HepG2 (cell line): ENCODE data around the gene CGREF1. TPM values are rescaled to one million over a fixed set of nuclear protein-coding genes. Genes with fewer than 3 reads are reported as not detected.

ENCODE experiments used
- AFF4 ChIP-seq: sonication (generic); formaldehyde crosslinking; IDR thresholded peaks from 2 replicates; pipeline ENCODE4 v1.4.0; 2020; ENCODE audit warnings: missing genetic modification reagents
- FOXM1 ChIP-seq: sonication (generic); formaldehyde crosslinking; IDR thresholded peaks from 2 replicates; pipeline ENCODE4 v1.5.0; 2020; ENCODE audit warnings: missing genetic modification reagents
- HOMEZ ChIP-seq: IDR thresholded peaks from 2 replicates; pipeline ENCODE4 v1.6.1; 2016; ENCODE audit warnings: low read depth
- KLF11 ChIP-seq: IDR thresholded peaks from 2 replicates; pipeline ENCODE4 v1.6.1; 2016; ENCODE audit warnings: missing compliant biosample characterization
- KLF15 ChIP-seq: sonication (generic); formaldehyde crosslinking; IDR thresholded peaks from 2 replicates; pipeline ENCODE4 v1.8.1; 2023; ENCODE audit warnings: borderline replicate concordance, mild to moderate bottlenecking, inconsistent platforms, missing genetic modification reagents, mixed read lengths
- SIN3B ChIP-seq: fragments of 150-350 bp; IDR thresholded peaks from 2 replicates; pipeline ENCODE4 v1.6.1; 2014; ENCODE audit warnings: low read length
- THAP7 ChIP-seq: sonication (generic); formaldehyde crosslinking; IDR thresholded peaks from 2 replicates; pipeline ENCODE4 v1.8.1; 2023; ENCODE audit warnings: mild to moderate bottlenecking, missing genetic modification reagents
- ZBTB1 ChIP-seq: sonication (generic); formaldehyde crosslinking; IDR thresholded peaks from 2 replicates; pipeline ENCODE4 v1.4.0; 2020; ENCODE audit warnings: missing genetic modification reagents, borderline replicate concordance
- ZFP82 ChIP-seq: sonication (generic); formaldehyde crosslinking; IDR thresholded peaks from 2 replicates; pipeline ENCODE4 v1.5.1; 2020; ENCODE audit warnings: mild to moderate bottlenecking, missing genetic modification reagents, borderline replicate concordance
- ZFY ChIP-seq: sonication (generic); formaldehyde crosslinking; IDR thresholded peaks from 2 replicates; pipeline ENCODE4 v1.4.0; 2020; ENCODE audit warnings: missing genetic modification reagents
- ZNF414 ChIP-seq: sonication (generic); formaldehyde crosslinking; IDR thresholded peaks from 2 replicates; pipeline ENCODE4 v1.5.0; 2020; ENCODE audit warnings: missing genetic modification reagents
- ZNF687 ChIP-seq: sonication (generic); formaldehyde crosslinking; IDR thresholded peaks from 2 replicates; pipeline ENCODE4 v1.5.1; 2020; ENCODE audit warnings: mild to moderate bottlenecking, missing genetic modification reagents, moderate library complexity
- ZNF737 ChIP-seq: sonication (generic); formaldehyde crosslinking; IDR thresholded peaks from 2 replicates; pipeline ENCODE4 v1.5.0; 2020; ENCODE audit warnings: missing genetic modification reagents, mild to moderate bottlenecking, borderline replicate concordance
- ZNF777 ChIP-seq: sonication (generic); formaldehyde crosslinking; IDR thresholded peaks from 2 replicates; pipeline ENCODE4 v1.4.0; 2020; ENCODE audit warnings: missing genetic modification reagents
- ZNF792 ChIP-seq: IDR thresholded peaks from 2 replicates; pipeline ENCODE4 v1.6.1; 2016
- polyA plus RNA-seq, 8 experiments: library from polyadenylated mRNA; depleted of rRNA in 3 of 8; stranded (reverse) in 7 of 8; unstranded in 1 of 8; fragments of >200 nt; fragmentation: Illumina TruSeq in 4 of 8; extraction: Trizol in 4 of 8; gene quantifications; 2 replicates each; pipeline versions ENCODE4 v1.2.1 to v1.2.3, GENCODE V29; 2011 to 2016; ENCODE audit warnings: low read depth in 4 of 8, missing spikeins in 1 of 8, mixed read lengths in 1 of 8; ENCODE audit not compliant: insufficient read depth in 1 of 8
- total RNA-seq, 5 experiments: library from RNA; depleted of rRNA; stranded (reverse); fragments of >200 nt; fragmentation: Illumina TruSeq; extraction: Trizol; gene quantifications; 2 replicates each; pipeline ENCODE4 v1.2.3, GENCODE V29; 2016; ENCODE audit warnings: low read depth in 1 of 5

CGREF1 gene
- total and polyA plus RNA-seq, 2 of the 13 experiments (the other 11 are each of a cell fraction or from before 2014, with no cell fraction given), result 13.9 to 23.4 TPM

GRCh38 chr2:27071990-27072830, 46.7 kb downstream of the CGREF1 start (continued):
- TF ChIP-seq AFF4 (no peak), THAP7 (CRISPR knock-in tag) (peak; percentile 42; the same call in 1 of the 2 replicates), SIN3B (no peak), ZNF414 (CRISPR knock-in tag) (no peak), KLF11 (CRISPR knock-in tag) (0 out of 2 replicates have a peak, but pooled peaks have one; percentile 18), FOXM1 (CRISPR knock-in tag) (no peak), ZFY (no peak), ZNF737 (CRISPR knock-in tag) (0 out of 2 replicates have a peak, but pooled peaks have one; percentile 75), KLF15 (CRISPR knock-in tag) (0 out of 2 replicates have a peak, but pooled peaks have one; percentile 26), ZFP82 (0 out of 2 replicates have a peak, but pooled peaks have one; percentile 21), ZNF777 (CRISPR knock-in tag) (0 out of 2 replicates have a peak, but pooled peaks have one; percentile 14), HOMEZ (CRISPR knock-in tag) (no peak), ZNF792 (0 out of 2 replicates have a peak, but pooled peaks have one; percentile 10), ZNF687 (CRISPR knock-in tag) (peak; percentile 47), ZBTB1 (no peak)
